ENCODE data around the gene MOB3B. TPM values are rescaled to one million over a fixed set of nuclear protein-coding genes. Genes with fewer than 3 reads are reported as not detected.

Gene MOB3B
- polyA plus RNA-seq, 1 of the 3 experiments (the other 2 are of a cell fraction): 0.90 TPM

GRCh38 chr9:27359763-27360162 lies 169.9 kb downstream of the MOB3B start:
- no peak for DNase-seq
- no peaks in the 10 kb centered on the region for H3F3A ChIP-seq (replicated peaks; ENCODE audit: insufficient read depth)
- H3K9me2 ChIP-seq: no peaks in the 10 kb centered on the region
- no peaks in the 10 kb centered on the region for H4K20me1 ChIP-seq (ENCODE audit: insufficient read depth)
- no peak for TF ChIP-seq CTCF (IDR thresholded peaks at IDR 0.05)
- TF ChIP-seq REST (IDR thresholded peaks at IDR 0.05; ENCODE audit: low read depth, low read length): no peak
- TF ChIP-seq GATA2 (CRISPR knock-in tag; IDR thresholded peaks at IDR 0.05): no peak
- TF ChIP-seq ZBTB33 (IDR thresholded peaks at IDR 0.05; ENCODE audit: borderline replicate concordance, low read depth): no peak
- no peak for TF ChIP-seq MEF2A (IDR thresholded peaks at IDR 0.05; ENCODE audit: borderline replicate concordance, low read depth)
- TF ChIP-seq SMC3 (IDR thresholded peaks at IDR 0.05; ENCODE audit: low read depth, low read length): no peak
- TF ChIP-seq RFX5 (IDR thresholded peaks at IDR 0.05; ENCODE audit: low read length): no peak
- TF ChIP-seq IRF3 (IDR thresholded peaks at IDR 0.05; ENCODE audit: low read depth, low read length): no peak
- no peak for TF ChIP-seq MXI1 (IDR thresholded peaks at IDR 0.05; ENCODE audit: low read depth, low read length)
- TF ChIP-seq EZH2phosphoT487 (IDR thresholded peaks at IDR 0.05; ENCODE audit: borderline replicate concordance, low read depth): no peak
- TF ChIP-seq FOSL2 (IDR thresholded peaks at IDR 0.05; ENCODE audit: borderline replicate concordance, low read depth): no peak
- TF ChIP-seq USF2 (IDR thresholded peaks at IDR 0.05; ENCODE audit: borderline replicate concordance, low read depth, low read length): no peak
- no peak for TF ChIP-seq USF1 (IDR thresholded peaks at IDR 0.05; ENCODE audit: borderline replicate concordance, low read depth)
- TF ChIP-seq TEAD4 (IDR thresholded peaks at IDR 0.05; ENCODE audit: borderline replicate concordance, insufficient read depth): no peak
- TF ChIP-seq MAX (IDR thresholded peaks at IDR 0.05; ENCODE audit: low read depth): no peak
- TF ChIP-seq PBX3 (IDR thresholded peaks at IDR 0.05): no peak
- no peak for TF ChIP-seq RAD21 (IDR thresholded peaks at IDR 0.05; ENCODE audit: low read length)
- TF ChIP-seq EP300 (IDR thresholded peaks at IDR 0.05; ENCODE audit: borderline replicate concordance in 1 of 2, low read depth in 1 of 2, low read length in 1 of 2): no peak
- no peak for TF ChIP-seq RCOR1 (IDR thresholded peaks at IDR 0.05; ENCODE audit: low read length)
- H3K27ac ChIP-seq (ENCODE audit: low read depth in 2 of 2, low read length in 1 of 2): no peak overlapping the region
- peaks cover 3 to 17% of the 10 kb centered on the region in 2 experiments; a peak in 1 of 4 replicates for H3K4me1 ChIP-seq (ENCODE audit: control insufficient read depth in 1 of 2, insufficient read depth in 2 of 2, low read depth in 1 of 2, low read length in 1 of 2)
- H3K4me2 ChIP-seq: no peak overlapping the region
- no peaks in the 10 kb centered on the region for H3K36me3 ChIP-seq (replicated peaks in 1 of 2; ENCODE audit: control insufficient read depth in 1 of 2, insufficient read depth in 2 of 2, low read length in 1 of 2)
- no peaks in the 10 kb centered on the region for H3K79me2 ChIP-seq (ENCODE audit: insufficient read depth)
- no peak overlapping the region for H3K9ac ChIP-seq
- H3K9me3 ChIP-seq: no peaks in the 10 kb centered on the region
- POLR2A ChIA-PET: no interaction called here
- no peaks in the 10 kb centered on the region for H3K27me3 ChIP-seq (ENCODE audit: insufficient read depth)
- no peak overlapping the region for H2AFZ ChIP-seq (ENCODE audit: low read depth)
- CTCF ChIA-PET: interaction anchor here (1.3 kb wide), 1 partner anchor 109 kb away, joined by 3 read pairs; no protein-coding TSS in a partner anchor
- 92% methylated on average over 6 of the region's 6 CpGs for WGBS (ENCODE audit: low lambda C conversion rate)
- no peak overlapping the region for H3K4me3 ChIP-seq (ENCODE audit: low read depth in 2 of 2, low read length in 1 of 2)
